ENCODE data around the gene SLC6A11.

Gene SLC6A11

GRCh38 chr3:10960255-10960654 lies 144.2 kb downstream of the SLC6A11 start:
- POLR2A ChIA-PET (ENCODE audit: low non-redundant PET) = no interaction called here
- DNase-seq (ENCODE audit: low spot score) = no peak
- CTCF ChIA-PET = no interaction called here
- no peak overlapping the region for H3K27ac ChIP-seq
- no peak for TF ChIP-seq CTCF (conservative IDR thresholded peaks at IDR 0.05; ENCODE audit: low read depth)

- TF ChIP-seq CTCF (conservative IDR thresholded peaks at IDR 0.05; ENCODE audit: low read depth) = no peak
- POLR2A ChIA-PET (ENCODE audit: low non-redundant PET) = interaction anchor here (0.7 kb wide), 1 partner anchor 351 kb away, joined by 4 read pairs; no protein-coding TSS in a partner anchor
- no peak for DNase-seq (ENCODE audit: low spot score)
- CTCF ChIA-PET = no interaction called here
- H3K27ac ChIP-seq = no peak overlapping the region
Observed at GRCh38 chr3:10961921-10962320, 145.9 kb downstream of the SLC6A11 start.

GRCh38 chr3:10962481-10963036 lies 146.5 kb downstream of the SLC6A11 start:
- DNase-seq (ENCODE audit: low spot score) = no peak
- H3K27ac ChIP-seq = no peak overlapping the region
- POLR2A ChIA-PET (ENCODE audit: low non-redundant PET) = interaction anchor here (0.7 kb wide), 1 partner anchor 350 kb away, joined by 4 read pairs; no protein-coding TSS in a partner anchor
- TF ChIP-seq CTCF (conservative IDR thresholded peaks at IDR 0.05; ENCODE audit: low read depth) = no peak
- CTCF ChIA-PET = no interaction called here

GRCh38 chr3:10964537-10965167 lies 148.6 kb downstream of the SLC6A11 start:
- ChIA-PET CTCF (no interaction called here), POLR2A (ENCODE audit: low non-redundant PET) (no interaction called here)
- no peak for TF ChIP-seq CTCF (conservative IDR thresholded peaks at IDR 0.05; ENCODE audit: low read depth)
- peak; percentile 44 for DNase-seq (ENCODE audit: low spot score)
- no peak overlapping the region for H3K27ac ChIP-seq

GRCh38 chr3:10968401-10968800 lies 152.4 kb downstream of the SLC6A11 start:
- no peak for DNase-seq (ENCODE audit: low spot score)
- no peak overlapping the region for H3K27ac ChIP-seq
- no peak for TF ChIP-seq CTCF (conservative IDR thresholded peaks at IDR 0.05; ENCODE audit: low read depth)
- CTCF ChIA-PET = no interaction called here
- POLR2A ChIA-PET (ENCODE audit: low non-redundant PET) = no interaction called here

GRCh38 chr3:10970306-10970960 lies 154.4 kb downstream of the SLC6A11 start:
- CTCF ChIA-PET = no interaction called here
- TF ChIP-seq CTCF (conservative IDR thresholded peaks at IDR 0.05; ENCODE audit: low read depth) = no peak
- H3K27ac ChIP-seq = no peak overlapping the region
- DNase-seq (ENCODE audit: low spot score) = no peak
- POLR2A ChIA-PET (ENCODE audit: low non-redundant PET) = no interaction called here
